H1 (cell line): ENCODE results near the gene NUP50. TPM values are rescaled to one million over a fixed set of nuclear protein-coding genes. Genes with fewer than 3 reads are reported as not detected.
A peak's percentile ranks its signal among the peaks of the same experiment; 100 is the strongest.

Experiments used
- CTCF ChIA-PET: fragments of 300-600 bp; sonication (Branson Sonifier 250); formaldehyde crosslinking; loops from one replicate; lab custom pipeline; 2021; ENCODE audit not compliant: partially characterized antibody; lab: Charles Lee
- POLR2A ChIA-PET: fragments of 300-600 bp; sonication (Branson Sonifier 250); formaldehyde crosslinking; loops from one replicate; lab custom pipeline; 2021; ENCODE audit warnings: inconsistent platforms; ENCODE audit not compliant: partially characterized antibody; lab: Charles Lee
- DNase-seq, 2 experiments: peaks; one replicate each; pipeline versions ENCODE4 v3.0.0 to v3.0.0-alpha.2; 2010 to 2022; ENCODE audit warnings: low spot score in 2 of 2, low read depth in 1 of 2, mixed read lengths in 1 of 2
- FAIRE-seq: peaks from 2 replicates; lab custom pipeline; 2011; peaks lifted over from hg19 to GRCh38; lab: Jason Lieb, UNC
- H2AFZ ChIP-seq: 2 replicates; pipeline ENCODE4 v1.8.1; 2012; ENCODE audit warnings: low read length, inconsistent platforms
- H2AK5ac ChIP-seq: 2 replicates; pipeline ENCODE4 v1.6.1; 2013; ENCODE audit warnings: low read depth, low read length
- H2BK120ac ChIP-seq: replicated peaks from 2 replicates; pipeline ENCODE3; 2013; ENCODE audit warnings: low read depth, low read length, inconsistent platforms
- H2BK12ac ChIP-seq: 2 replicates; pipeline ENCODE4 v1.6.1; 2013; ENCODE audit warnings: low read depth, low read length
- H2BK15ac ChIP-seq: 2 replicates; pipeline ENCODE4 v1.6.1; 2013; ENCODE audit warnings: low read length
- H2BK20ac ChIP-seq: 2 replicates; pipeline ENCODE4 v1.6.1; 2013; ENCODE audit warnings: low read length
- H2BK5ac ChIP-seq: 2 replicates; pipeline ENCODE4 v1.6.1; 2013; ENCODE audit warnings: low read depth, low read length
- H3K14ac ChIP-seq: 2 replicates; pipeline ENCODE4 v1.6.1; 2013; ENCODE audit warnings: inconsistent platforms; ENCODE audit not compliant: insufficient read length
- H3K18ac ChIP-seq: 2 replicates; pipeline ENCODE4 v1.6.1; 2013; ENCODE audit warnings: low read length; ENCODE audit errors: extremely low read depth
- H3K23ac ChIP-seq: 2 replicates; pipeline ENCODE4 v1.6.1; 2013; ENCODE audit warnings: inconsistent platforms; ENCODE audit not compliant: insufficient read length
- H3K23me2 ChIP-seq: 2 replicates; pipeline ENCODE4 v1.6.1; 2013; ENCODE audit warnings: low read depth, low read length
- H3K27ac ChIP-seq: 2 replicates; pipeline ENCODE4 v1.6.1; 2011; ENCODE audit warnings: low read depth, low read length, inconsistent platforms
- H3K27me3 ChIP-seq, 4 experiments: replicated peaks in 1 of 4; 1 replicate in 1 of 4; 2 replicates in 3 of 4; pipeline versions ENCODE4 v1.6.1 to v1.8.1; 2011 to 2013; ENCODE audit warnings: low read length in 3 of 4, mild to moderate bottlenecking in 3 of 4, inconsistent platforms in 2 of 4, mixed read lengths in 2 of 4, moderate library complexity in 1 of 4; ENCODE audit not compliant: control insufficient read depth in 3 of 4, insufficient read depth in 3 of 4; ENCODE audit errors: extremely low read depth in 1 of 4
- H3K36me3 ChIP-seq, 4 experiments: 2 replicates each; pipeline versions ENCODE4 v1.6.1 to v1.8.1; 2011 to 2013; ENCODE audit warnings: mild to moderate bottlenecking in 4 of 4, low read length in 3 of 4, moderate library complexity in 2 of 4, control low read depth in 1 of 4, inconsistent platforms in 1 of 4; ENCODE audit not compliant: insufficient read depth in 4 of 4, control insufficient read depth in 2 of 4
- H3K4ac ChIP-seq: replicated peaks from 2 replicates; pipeline ENCODE3; 2013; ENCODE audit warnings: low read length, low read depth, mixed read lengths, inconsistent platforms; ENCODE audit not compliant: insufficient read length
- H3K4me1 ChIP-seq, 4 experiments: replicated peaks in 1 of 4; 1 replicate in 1 of 4; 2 replicates in 3 of 4; pipeline versions ENCODE4 v1.6.1 to v1.8.1; 2011 to 2013; ENCODE audit warnings: low read length in 3 of 4, inconsistent platforms in 2 of 4, mixed read lengths in 1 of 4; ENCODE audit not compliant: insufficient read depth in 4 of 4, control insufficient read depth in 3 of 4
- H3K4me2 ChIP-seq, 2 experiments: 2 replicates each; pipeline versions ENCODE4 v1.6.1 to v1.8.1; 2011 to 2013; ENCODE audit warnings: low read depth in 2 of 2, low read length in 2 of 2, control low read depth in 1 of 2, inconsistent platforms in 1 of 2, mild to moderate bottlenecking in 1 of 2; ENCODE audit not compliant: insufficient read depth in 1 of 2
- H3K4me3 ChIP-seq, 4 experiments: fragments of 200-600, 300-600 bp in 1 of 4; sonication (generic), shearing (Covaris generic), sonication (Bioruptor Twin) in 1 of 4; 2 replicates each; pipeline versions ENCODE4 v1.5.1 to v1.8.1; 2011 to 2016; ENCODE audit warnings: low read length in 4 of 4, low read depth in 3 of 4, control low read depth in 2 of 4, inconsistent platforms in 2 of 4, mild to moderate bottlenecking in 2 of 4, mixed read lengths in 1 of 4, moderate library complexity in 1 of 4; ENCODE audit not compliant: insufficient read depth in 2 of 4; ENCODE audit errors: extremely low read depth in 1 of 4
- H3K56ac ChIP-seq: replicated peaks from 2 replicates; pipeline ENCODE3; 2013; ENCODE audit warnings: low read depth, mild to moderate bottlenecking, mixed read lengths, low read length, inconsistent platforms; ENCODE audit not compliant: insufficient read length
- H3K79me1 ChIP-seq: 2 replicates; pipeline ENCODE4 v1.6.1; 2013; ENCODE audit warnings: low read depth, low read length, control low read depth
- H3K79me2 ChIP-seq, 2 experiments: 2 replicates each; pipeline versions ENCODE4 v1.6.1 to v1.8.1; 2012 to 2013; ENCODE audit warnings: low read length in 2 of 2, mild to moderate bottlenecking in 2 of 2, inconsistent platforms in 1 of 2; ENCODE audit not compliant: insufficient read depth in 2 of 2, control insufficient read depth in 1 of 2
- H3K9ac ChIP-seq, 4 experiments: replicated peaks in 1 of 4; 1 replicate in 1 of 4; 2 replicates in 3 of 4; pipeline versions ENCODE4 v1.6.1 to v1.8.1; 2011 to 2013; ENCODE audit warnings: low read depth in 3 of 4, low read length in 3 of 4, control low read depth in 2 of 4, mild to moderate bottlenecking in 2 of 4, moderate library complexity in 2 of 4, inconsistent platforms in 1 of 4; ENCODE audit errors: extremely low read depth in 1 of 4
- H3K9me3 ChIP-seq, 2 experiments: 2 replicates each; pipeline versions ENCODE4 v1.6.1 to v1.8.1; 2012 to 2013; ENCODE audit warnings: mild to moderate bottlenecking in 2 of 2, moderate library complexity in 2 of 2, control low read depth in 1 of 2, inconsistent platforms in 1 of 2, low read depth in 1 of 2, low read length in 1 of 2, mixed read lengths in 1 of 2; ENCODE audit not compliant: insufficient read depth in 2 of 2
- H4K20me1 ChIP-seq, 2 experiments: replicated peaks in 1 of 2; 2 replicates each; pipeline versions ENCODE3 to v1.8.1; 2011 to 2013; ENCODE audit warnings: inconsistent platforms in 2 of 2, low read length in 2 of 2, mild to moderate bottlenecking in 1 of 2; ENCODE audit not compliant: insufficient read depth in 2 of 2, control insufficient read depth in 1 of 2
- H4K5ac ChIP-seq: 2 replicates; pipeline ENCODE4 v1.6.1; 2013; ENCODE audit warnings: low read length, low read depth, mixed read lengths, inconsistent platforms; ENCODE audit not compliant: insufficient read length
- H4K8ac ChIP-seq: 2 replicates; pipeline ENCODE4 v1.8.0; 2013; ENCODE audit warnings: mild to moderate bottlenecking, moderate library complexity, low read length, inconsistent platforms; ENCODE audit not compliant: insufficient read depth; ENCODE audit errors: extremely low read depth
- H4K91ac ChIP-seq: replicated peaks from 2 replicates; pipeline ENCODE3; 2013; ENCODE audit warnings: low read length, mixed read lengths, inconsistent platforms; ENCODE audit not compliant: insufficient read length
- CBX8 ChIP-seq: fragments of 300-800, 300-1000 bp; sonication (generic); IDR thresholded peaks from 2 replicates; pipeline ENCODE4 v1.7.1; 2016; ENCODE audit warnings: low read depth, low read length, borderline replicate concordance
- WGBS, 2 experiments: shearing (Covaris generic) in 1 of 2; methylation state at CpG; one replicate each; pipeline versions ENCODE4 v1.1.6 to v1.1.7; 2013 to 2015; ENCODE audit warnings: low lambda C conversion rate in 2 of 2, mixed read lengths in 2 of 2, inconsistent platforms in 1 of 2, low coverage in 1 of 2, missing lambda C conversion rate in 1 of 2; ENCODE audit not compliant: insufficient replicate concordance in 2 of 2, insufficient coverage in 1 of 2, insufficient read length in 1 of 2; ENCODE audit errors: extremely low coverage in 1 of 2, missing lambda C conversion rate in 1 of 2; 5-methylcytosine and 5-hydroxymethylcytosine counted together
- polyA plus RNA-seq, 7 experiments: library from polyadenylated mRNA; depleted of rRNA in 3 of 7; stranded (reverse) in 5 of 7; unstranded in 2 of 7; fragments of >200 nt in 5 of 7; fragments of 200-250 nt in 2 of 7; gene quantifications; 1 replicate in 5 of 7; 2 replicates in 1 of 7; 4 replicates in 1 of 7; pipeline versions ENCODE4 v1.2.1 to v1.2.3, GENCODE V29; 2011 to 2013; ENCODE audit warnings: missing spikeins in 2 of 7, mixed read lengths in 2 of 7
- total RNA-seq: library from RNA; stranded (reverse); fragmentation: NEBNext Ultra II Directional; extraction: Animal tissue kit (Norgen Biotek cat#: 25700); gene quantifications from 2 replicates; pipeline ENCODE4 v1.2.1, GENCODE V29; 2021
- TF ChIP-seq, protein P1 (sequence below), 3 experiments: IDR thresholded peaks; 1 replicate in 2 of 3; 2 replicates in 1 of 3; pipeline versions ENCODE4 v1.5.1 to v1.6.1; 2011; ENCODE audit warnings: low read length in 3 of 3, mild to moderate bottlenecking in 3 of 3, inconsistent platforms in 2 of 3, low read depth in 1 of 3, moderate library complexity in 1 of 3; ENCODE audit not compliant: insufficient read depth in 1 of 3; ENCODE audit errors: control extremely low read depth in 1 of 3

Gene NUP50
- total and polyA plus RNA-seq, 2 of the 8 experiments (the other 6 are each of a cell fraction or from before 2014, with no cell fraction given) = 20.0 to 112 TPM

DNA sequence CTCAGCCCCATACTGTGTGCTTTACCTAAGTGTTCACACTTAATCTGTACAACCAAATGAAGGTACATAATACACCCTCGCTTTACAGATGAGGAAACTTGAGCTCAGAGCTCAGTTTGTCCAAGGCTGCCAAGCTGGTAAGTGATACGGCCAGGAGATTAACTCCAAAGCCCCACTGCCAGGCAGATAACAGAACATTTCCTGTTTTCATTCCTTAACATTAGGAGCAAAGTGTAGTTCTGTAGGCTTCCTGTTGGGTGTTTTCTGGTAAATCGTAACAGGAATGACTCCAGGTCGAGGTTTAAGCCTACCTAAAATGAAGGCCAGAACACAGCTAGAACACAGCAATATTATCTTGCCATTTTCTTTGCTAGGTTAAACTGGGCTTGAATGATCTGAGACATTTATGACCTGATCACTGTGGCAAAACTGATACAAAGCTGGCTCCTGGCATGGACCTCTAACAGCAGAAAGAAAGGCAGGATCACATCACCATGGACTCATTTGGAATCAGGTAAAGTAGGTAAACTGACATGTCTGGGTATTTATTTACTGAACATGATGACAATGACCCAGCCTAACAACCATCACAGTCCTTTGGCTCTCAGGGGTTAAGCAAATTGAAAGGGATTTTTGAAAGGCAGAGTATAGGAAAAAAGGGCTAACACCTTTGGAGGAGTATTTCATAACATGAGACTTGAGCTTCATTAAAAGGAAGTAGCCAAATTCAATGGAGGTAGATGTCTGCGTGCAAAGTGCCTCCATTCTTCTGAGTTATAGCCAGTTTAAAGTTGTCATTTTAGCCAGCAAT is 3.9 kb upstream of the NUP50 start:
- TF ChIP-seq, protein P1, sequence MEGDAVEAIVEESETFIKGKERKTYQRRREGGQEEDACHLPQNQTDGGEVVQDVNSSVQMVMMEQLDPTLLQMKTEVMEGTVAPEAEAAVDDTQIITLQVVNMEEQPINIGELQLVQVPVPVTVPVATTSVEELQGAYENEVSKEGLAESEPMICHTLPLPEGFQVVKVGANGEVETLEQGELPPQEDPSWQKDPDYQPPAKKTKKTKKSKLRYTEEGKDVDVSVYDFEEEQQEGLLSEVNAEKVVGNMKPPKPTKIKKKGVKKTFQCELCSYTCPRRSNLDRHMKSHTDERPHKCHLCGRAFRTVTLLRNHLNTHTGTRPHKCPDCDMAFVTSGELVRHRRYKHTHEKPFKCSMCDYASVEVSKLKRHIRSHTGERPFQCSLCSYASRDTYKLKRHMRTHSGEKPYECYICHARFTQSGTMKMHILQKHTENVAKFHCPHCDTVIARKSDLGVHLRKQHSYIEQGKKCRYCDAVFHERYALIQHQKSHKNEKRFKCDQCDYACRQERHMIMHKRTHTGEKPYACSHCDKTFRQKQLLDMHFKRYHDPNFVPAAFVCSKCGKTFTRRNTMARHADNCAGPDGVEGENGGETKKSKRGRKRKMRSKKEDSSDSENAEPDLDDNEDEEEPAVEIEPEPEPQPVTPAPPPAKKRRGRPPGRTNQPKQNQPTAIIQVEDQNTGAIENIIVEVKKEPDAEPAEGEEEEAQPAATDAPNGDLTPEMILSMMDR (IDR thresholded peaks at IDR 0.05; ENCODE audit: control extremely low read depth in 1 of 3, insufficient read depth in 1 of 3, low read depth in 1 of 3, low read length in 3 of 3) = peak in 1 of 3 experiments; percentile 26; a peak in 1 of 4 replicates
- TF ChIP-seq CBX8 = no peak
- H3K9me3 ChIP-seq = no peaks in the 10 kb centered on the region
- FAIRE-seq (no peak), DNase-seq (no peak)
- peaks cover 15 to 60% of the 10 kb centered on the region in 2 experiments for H3K79me2 ChIP-seq
- H3K23me2 ChIP-seq = peaks cover 8% of the 10 kb centered on the region
- H3K79me1 ChIP-seq = peaks cover 9% of the 10 kb centered on the region
- peaks cover 12 to 19% (median 13%) of the 10 kb centered on the region in 4 experiments for H3K36me3 ChIP-seq
- no peak overlapping the region for H3K4me3 ChIP-seq
- no peak overlapping the region for H2BK20ac ChIP-seq
- H3K4me1 ChIP-seq = peaks cover 3 to 17% (median 9%) of the 10 kb centered on the region in 4 experiments; a peak in 5 of 7 replicates
- no peak overlapping the region for H2AFZ ChIP-seq
- no peak overlapping the region for H4K8ac ChIP-seq
- no peak overlapping the region for H3K18ac ChIP-seq
- peaks cover 0 to 2% (median 0%) of the 10 kb centered on the region in 4 experiments; a peak in 1 of 7 replicates for H3K27me3 ChIP-seq
- ChIA-PET CTCF (interaction anchor here (0.9 to 1.6 kb wide), 5 partner anchors 10 to 61 kb away, joined by 3 to 7 read pairs (median 3); no protein-coding TSS in a partner anchor), POLR2A (interaction anchor here (1.0 to 1.7 kb wide), 7 partner anchors 8 to 166 kb away, joined by 3 to 7 read pairs (median 4); no protein-coding TSS in a partner anchor)
- no peak overlapping the region for H3K9ac ChIP-seq
- H3K4me2 ChIP-seq = peak overlapping the region; percentile 24 to 93; a peak in 2 of 4 replicates
- H3K4ac ChIP-seq = no peak overlapping the region
- H4K91ac ChIP-seq = no peak overlapping the region
- 83% methylated on average over 5 of the region's 5 CpGs; no CpG with 5 or more reads in 1 of the 2 experiments for WGBS, 2 experiments
- H2BK12ac ChIP-seq = no peak overlapping the region
- H2BK120ac ChIP-seq = no peak overlapping the region
- no peak overlapping the region for H3K23ac ChIP-seq
- no peak overlapping the region; the same call in 1 of the 2 replicates for H3K27ac ChIP-seq
- H3K14ac ChIP-seq = no peak overlapping the region
- H4K20me1 ChIP-seq = peaks cover 13 to 15% of the 10 kb centered on the region in 2 experiments
- no peak overlapping the region for H2AK5ac ChIP-seq
- H3K56ac ChIP-seq = no peak overlapping the region
- no peak overlapping the region for H2BK15ac ChIP-seq
- no peak overlapping the region for H4K5ac ChIP-seq
- H2BK5ac ChIP-seq = no peak overlapping the region
